ENCODE measurements around the gene SNX25.

- TF ChIP-seq CTCF (IDR thresholded peaks at IDR 0.05): no peak
- TF ChIP-seq POLR2AphosphoS5 (IDR thresholded peaks at IDR 0.05; ENCODE audit: low read depth, low read length): no peak
- TF ChIP-seq, protein P1, sequence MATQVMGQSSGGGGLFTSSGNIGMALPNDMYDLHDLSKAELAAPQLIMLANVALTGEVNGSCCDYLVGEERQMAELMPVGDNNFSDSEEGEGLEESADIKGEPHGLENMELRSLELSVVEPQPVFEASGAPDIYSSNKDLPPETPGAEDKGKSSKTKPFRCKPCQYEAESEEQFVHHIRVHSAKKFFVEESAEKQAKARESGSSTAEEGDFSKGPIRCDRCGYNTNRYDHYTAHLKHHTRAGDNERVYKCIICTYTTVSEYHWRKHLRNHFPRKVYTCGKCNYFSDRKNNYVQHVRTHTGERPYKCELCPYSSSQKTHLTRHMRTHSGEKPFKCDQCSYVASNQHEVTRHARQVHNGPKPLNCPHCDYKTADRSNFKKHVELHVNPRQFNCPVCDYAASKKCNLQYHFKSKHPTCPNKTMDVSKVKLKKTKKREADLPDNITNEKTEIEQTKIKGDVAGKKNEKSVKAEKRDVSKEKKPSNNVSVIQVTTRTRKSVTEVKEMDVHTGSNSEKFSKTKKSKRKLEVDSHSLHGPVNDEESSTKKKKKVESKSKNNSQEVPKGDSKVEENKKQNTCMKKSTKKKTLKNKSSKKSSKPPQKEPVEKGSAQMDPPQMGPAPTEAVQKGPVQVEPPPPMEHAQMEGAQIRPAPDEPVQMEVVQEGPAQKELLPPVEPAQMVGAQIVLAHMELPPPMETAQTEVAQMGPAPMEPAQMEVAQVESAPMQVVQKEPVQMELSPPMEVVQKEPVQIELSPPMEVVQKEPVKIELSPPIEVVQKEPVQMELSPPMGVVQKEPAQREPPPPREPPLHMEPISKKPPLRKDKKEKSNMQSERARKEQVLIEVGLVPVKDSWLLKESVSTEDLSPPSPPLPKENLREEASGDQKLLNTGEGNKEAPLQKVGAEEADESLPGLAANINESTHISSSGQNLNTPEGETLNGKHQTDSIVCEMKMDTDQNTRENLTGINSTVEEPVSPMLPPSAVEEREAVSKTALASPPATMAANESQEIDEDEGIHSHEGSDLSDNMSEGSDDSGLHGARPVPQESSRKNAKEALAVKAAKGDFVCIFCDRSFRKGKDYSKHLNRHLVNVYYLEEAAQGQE (IDR thresholded peaks at IDR 0.05; ENCODE audit: insufficient read depth in 1 of 2, low read depth in 2 of 2, low read length in 1 of 2): no peak
- no peak for TF ChIP-seq SIN3A (IDR thresholded peaks at IDR 0.05; ENCODE audit: borderline replicate concordance, insufficient read depth, low read depth, low read length)
Observed at GRCh38 chr4:185395238-185395955, 186.0 kb downstream of the SNX25 start, which contains the start of gene LRP2BP.
